Esophagus squamous epithelium (tissue), 5 donors: Measurements from ENCODE around the gene NUP43. TPM values are rescaled to one million over a fixed set of nuclear protein-coding genes. Genes with fewer than 3 reads are reported as not detected.

ENCODE experiments used
- DNase-seq: peaks from one replicate; lab custom pipeline; 2025; lab: John Stamatoyannopoulos, UW
- H3K27ac ChIP-seq, 4 donors: fragments of 200-600 bp; sonication (generic); one replicate each; pipeline ENCODE4 v1.5.1; 2016 to 2019; ENCODE audit warnings: mild to moderate bottlenecking in 1 of 4
- H3K27me3 ChIP-seq, 4 donors: fragments of 200-600 bp; sonication (generic); 1 replicate in 3 of 4; 2 replicates in 1 of 4; pipeline versions ENCODE4 v1.5.1 to v1.6.0; 2017 to 2021; ENCODE audit warnings: antibody characterized with exemption in 1 of 4
- H3K36me3 ChIP-seq, 3 donors: fragments of 200-600 bp; sonication (generic); one replicate each; pipeline ENCODE4 v1.5.1; 2016 to 2019
- H3K4me1 ChIP-seq, 3 donors: fragments of 200-600 bp; sonication (generic); one replicate each; pipeline ENCODE4 v1.5.1; 2017 to 2019
- H3K4me3 ChIP-seq, 4 donors: fragments of 200-600 bp; sonication (generic); 1 replicate in 3 of 4; 2 replicates in 1 of 4; pipeline ENCODE4 v1.5.1; 2016 to 2019; ENCODE audit warnings: mild to moderate bottlenecking in 2 of 4, moderate library complexity in 1 of 4
- H3K9me3 ChIP-seq, 3 donors: fragments of 200-600 bp; sonication (generic); one replicate each; pipeline ENCODE4 v1.5.1; 2016 to 2019
- POLR2A ChIP-seq, 4 donors: fragments of 450-650 bp; IDR thresholded peaks; one replicate each; pipeline ENCODE4 v1.6.1; 2017; ENCODE audit warnings: antibody characterized with exemption in 4 of 4, mild to moderate bottlenecking in 4 of 4, moderate library complexity in 3 of 4
- WGBS, 2 donors: methylation state at CpG; one replicate each; pipeline ENCODE4 v1.1.5; 2018; 5-methylcytosine and 5-hydroxymethylcytosine counted together
- intact Hi-C: fragments of 100-400 bp; cut with DNase I; formaldehyde crosslinking; loops from one replicate; pipeline ENCODE4 v1.15.0; 2022
- total RNA-seq, 4 donors: library from RNA; depleted of rRNA; stranded (reverse); fragments of >200 nt; gene quantifications; one replicate each; pipeline ENCODE4 v1.1.0, GENCODE V29; 2016
- TF ChIP-seq, protein P1 (sequence below), 6 experiments: fragments of 450-650 bp in 4 of 6; fragments of 200-600 bp in 2 of 6; sonication (generic) in 2 of 6; IDR thresholded peaks; one replicate each; pipeline ENCODE4 v1.5.1; 2016 to 2019; ENCODE audit warnings: antibody characterized with exemption in 6 of 6, mild to moderate bottlenecking in 4 of 6, moderate library complexity in 4 of 6
- donor health status: DM: yes; HTN: yes; CAD: no.

Gene NUP43
- total RNA-seq, 4 donors from 2014 or later: 7.1 to 18.8 (median 16.4) TPM

DNA sequence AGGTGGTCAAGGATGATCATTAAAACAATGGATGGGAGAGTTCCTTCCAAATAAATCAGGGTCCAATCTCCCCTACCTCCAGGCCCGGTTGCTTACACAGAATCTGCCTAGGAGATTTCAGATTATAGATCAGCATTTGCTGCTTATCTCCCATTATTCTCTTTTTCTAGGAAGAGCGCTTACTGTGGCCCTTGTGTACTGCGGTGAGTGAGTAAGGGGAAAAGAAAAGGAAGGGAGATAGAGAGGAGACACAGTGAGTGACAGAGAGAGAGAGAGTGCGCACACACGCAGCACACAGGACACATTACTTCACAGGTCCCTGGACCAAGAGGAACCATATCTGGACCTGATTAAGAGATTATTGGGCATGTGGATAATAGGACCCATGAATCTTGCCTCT, 34.6 kb downstream of the NUP43 start:
- H3K27ac ChIP-seq: no peak overlapping the region
- no peak for DNase-seq
- intact Hi-C loops: no loop called here
- peaks cover 8 to 81% (median 21%) of the 10 kb centered on the region in 3 donors for H3K4me1 ChIP-seq
- peaks cover 0 to 10% (median 0%) of the 10 kb centered on the region in 3 donors for H3K36me3 ChIP-seq
- TF ChIP-seq POLR2A (IDR thresholded peaks at IDR 0.05): no peak
- TF ChIP-seq, protein P1, sequence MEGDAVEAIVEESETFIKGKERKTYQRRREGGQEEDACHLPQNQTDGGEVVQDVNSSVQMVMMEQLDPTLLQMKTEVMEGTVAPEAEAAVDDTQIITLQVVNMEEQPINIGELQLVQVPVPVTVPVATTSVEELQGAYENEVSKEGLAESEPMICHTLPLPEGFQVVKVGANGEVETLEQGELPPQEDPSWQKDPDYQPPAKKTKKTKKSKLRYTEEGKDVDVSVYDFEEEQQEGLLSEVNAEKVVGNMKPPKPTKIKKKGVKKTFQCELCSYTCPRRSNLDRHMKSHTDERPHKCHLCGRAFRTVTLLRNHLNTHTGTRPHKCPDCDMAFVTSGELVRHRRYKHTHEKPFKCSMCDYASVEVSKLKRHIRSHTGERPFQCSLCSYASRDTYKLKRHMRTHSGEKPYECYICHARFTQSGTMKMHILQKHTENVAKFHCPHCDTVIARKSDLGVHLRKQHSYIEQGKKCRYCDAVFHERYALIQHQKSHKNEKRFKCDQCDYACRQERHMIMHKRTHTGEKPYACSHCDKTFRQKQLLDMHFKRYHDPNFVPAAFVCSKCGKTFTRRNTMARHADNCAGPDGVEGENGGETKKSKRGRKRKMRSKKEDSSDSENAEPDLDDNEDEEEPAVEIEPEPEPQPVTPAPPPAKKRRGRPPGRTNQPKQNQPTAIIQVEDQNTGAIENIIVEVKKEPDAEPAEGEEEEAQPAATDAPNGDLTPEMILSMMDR (IDR thresholded peaks at IDR 0.05): no peak
- H3K9me3 ChIP-seq: no peaks in the 10 kb centered on the region
- 92 to 93% methylated on average over 5 of the region's 5 CpGs for WGBS, 2 donors
- no peak overlapping the region for H3K4me3 ChIP-seq
- H3K27me3 ChIP-seq: no peaks in the 10 kb centered on the region

DNA sequence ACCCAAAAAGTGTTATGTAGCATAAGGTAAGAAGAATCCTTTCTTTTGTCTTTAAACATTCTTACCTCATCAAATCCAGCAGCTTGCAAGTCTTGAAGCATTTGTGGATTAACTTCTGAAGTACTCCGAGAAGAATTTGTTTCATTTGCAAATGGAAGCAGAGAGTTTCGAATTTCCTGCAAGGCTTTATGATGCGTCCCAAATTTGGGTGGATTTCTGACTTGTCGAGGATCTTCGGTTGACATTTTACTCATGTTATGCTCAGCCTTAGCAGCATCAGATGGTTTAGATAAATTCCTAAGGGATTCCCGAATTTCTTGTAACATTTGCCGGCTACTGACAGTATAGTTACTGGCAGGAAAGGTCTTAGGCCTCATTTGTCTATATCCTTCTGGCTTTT, 44.6 kb downstream of the NUP43 start:
- no peak for DNase-seq
- H3K4me1 ChIP-seq: peaks cover 0 to 80% (median 6%) of the 10 kb centered on the region in 3 donors
- no peaks in the 10 kb centered on the region for H3K27me3 ChIP-seq
- intact Hi-C loops: no loop called here
- H3K9me3 ChIP-seq: no peaks in the 10 kb centered on the region
- no peak for TF ChIP-seq POLR2A (IDR thresholded peaks at IDR 0.05)
- TF ChIP-seq, protein P1 (IDR thresholded peaks at IDR 0.05): no peak
- no peak overlapping the region for H3K4me3 ChIP-seq
- no peak overlapping the region for H3K27ac ChIP-seq
- peaks cover 0 to 34% (median 0%) of the 10 kb centered on the region in 3 donors for H3K36me3 ChIP-seq
- WGBS, 2 donors: 56 to 79% methylated on average over 7 of the region's 7 CpGs

DNA sequence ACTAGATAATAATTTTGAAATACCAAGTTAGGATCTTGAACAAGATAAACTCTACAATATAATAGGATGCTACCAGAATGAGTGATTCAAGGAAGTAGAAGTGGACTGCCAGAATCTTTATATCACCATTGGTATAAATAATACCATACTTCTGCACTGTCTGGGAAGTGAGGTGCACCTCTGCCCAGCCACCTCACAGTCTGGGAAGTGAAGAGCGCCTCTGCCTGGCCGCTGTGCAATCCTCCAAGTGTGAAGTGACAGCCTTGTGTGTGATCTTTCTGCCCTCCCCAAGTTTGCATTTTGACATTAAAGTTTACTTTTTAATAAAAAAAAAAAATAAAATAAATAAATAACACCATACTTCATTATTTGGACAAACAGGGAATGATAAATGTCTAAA, 47.2 kb downstream of the NUP43 start:
- WGBS, 2 donors: 100% methylated on average over 2 of the region's 2 CpGs
- TF ChIP-seq POLR2A (IDR thresholded peaks at IDR 0.05): no peak
- TF ChIP-seq, protein P1 (IDR thresholded peaks at IDR 0.05): no peak
- no peak overlapping the region for H3K27ac ChIP-seq
- H3K4me3 ChIP-seq: no peak overlapping the region
- peaks cover 0 to 56% (median 0%) of the 10 kb centered on the region in 3 donors for H3K36me3 ChIP-seq
- H3K27me3 ChIP-seq: no peaks in the 10 kb centered on the region
- intact Hi-C loops: no loop called here
- no peaks in the 10 kb centered on the region for H3K9me3 ChIP-seq
- peaks cover 0 to 57% (median 6%) of the 10 kb centered on the region in 3 donors for H3K4me1 ChIP-seq
- no peak for DNase-seq

DNA sequence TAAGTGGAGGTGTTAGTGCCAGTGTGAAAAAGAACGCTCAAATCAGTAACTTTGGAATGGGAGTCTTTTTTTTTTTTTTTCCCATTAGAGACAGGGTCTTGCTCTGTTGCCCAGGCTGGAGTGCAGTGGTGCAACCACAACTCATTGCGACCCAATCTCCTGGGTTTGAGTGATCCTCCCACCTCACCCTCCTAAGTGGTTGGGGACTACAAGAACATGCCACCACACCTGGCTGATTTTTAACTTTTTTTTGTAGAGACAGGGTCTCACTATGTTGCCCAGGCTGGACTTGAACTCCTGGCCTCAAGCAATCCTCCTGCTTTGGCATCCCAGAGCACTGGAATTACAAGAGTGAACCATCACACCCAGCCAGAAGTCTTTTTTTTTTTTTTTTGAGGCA, 48.2 kb downstream of the NUP43 start:
- no peak overlapping the region for H3K4me3 ChIP-seq
- intact Hi-C loops: no loop called here
- DNase-seq: no peak
- H3K9me3 ChIP-seq: no peaks in the 10 kb centered on the region
- H3K27me3 ChIP-seq: no peaks in the 10 kb centered on the region
- H3K27ac ChIP-seq: no peak overlapping the region
- no peak for TF ChIP-seq POLR2A (IDR thresholded peaks at IDR 0.05)
- TF ChIP-seq, protein P1 (IDR thresholded peaks at IDR 0.05): no peak
- peaks cover 0 to 65% (median under 1%) of the 10 kb centered on the region in 3 donors for H3K36me3 ChIP-seq
- 90 to 100% methylated on average over 2 of the region's 2 CpGs for WGBS, 2 donors
- peaks cover 0 to 49% (median 6%) of the 10 kb centered on the region in 3 donors for H3K4me1 ChIP-seq

DNA sequence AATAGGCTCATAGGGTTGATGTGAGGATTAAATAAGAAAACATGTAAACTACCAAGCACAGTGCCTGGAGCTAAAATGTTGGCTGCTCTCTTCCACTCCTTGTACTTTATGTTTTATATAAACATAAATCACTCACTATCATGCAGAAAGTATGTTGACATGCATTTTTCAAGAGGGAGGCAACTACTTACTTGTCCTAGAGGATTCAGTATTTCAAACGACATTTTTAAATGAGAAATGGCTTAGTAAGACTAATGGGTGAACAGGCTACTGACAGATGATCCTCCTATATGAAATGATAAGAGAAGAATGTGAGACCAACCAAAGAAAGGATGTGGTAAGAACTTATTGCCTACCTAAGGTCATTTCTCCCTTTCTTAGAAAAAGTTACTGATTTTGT, 49.4 kb downstream of the NUP43 start:
- WGBS, 2 donors: 12 to 37% methylated on average over 1 of the region's 1 CpG
- Histone ChIP-seq H3K36me3 (peaks cover 0 to 78% (median 8%) of the 10 kb centered on the region in 3 donors), H3K27me3 (no peaks in the 10 kb centered on the region), H3K4me1 (peaks cover 0 to 36% (median 3%) of the 10 kb centered on the region in 3 donors), H3K4me3 (no peak overlapping the region), H3K27ac (no peak overlapping the region), H3K9me3 (no peaks in the 10 kb centered on the region)
- TF ChIP-seq, protein P1 (IDR thresholded peaks at IDR 0.05): no peak
- TF ChIP-seq POLR2A (IDR thresholded peaks at IDR 0.05): no peak
- DNase-seq: no peak
- intact Hi-C loops: no loop called here
